Activated CD8-positive, alpha-beta memory T cell treated with anti-CD3 and anti-CD28 coated beads, Interleukin-2, amount 50 U/mL, for 24 hours (primary cell): ENCODE results near the gene ARSH.
"Not testable (repeated sequence)": the region's sequence is repeated elsewhere in the genome, so short reads cannot be mapped to it uniquely, and the experiment has no call there.

Experiments
- DNase-seq: peaks from one replicate; pipeline ENCODE4 v3.0.0-alpha.2; 2020; ENCODE audit errors: extremely low read depth

ARSH gene

DNA sequence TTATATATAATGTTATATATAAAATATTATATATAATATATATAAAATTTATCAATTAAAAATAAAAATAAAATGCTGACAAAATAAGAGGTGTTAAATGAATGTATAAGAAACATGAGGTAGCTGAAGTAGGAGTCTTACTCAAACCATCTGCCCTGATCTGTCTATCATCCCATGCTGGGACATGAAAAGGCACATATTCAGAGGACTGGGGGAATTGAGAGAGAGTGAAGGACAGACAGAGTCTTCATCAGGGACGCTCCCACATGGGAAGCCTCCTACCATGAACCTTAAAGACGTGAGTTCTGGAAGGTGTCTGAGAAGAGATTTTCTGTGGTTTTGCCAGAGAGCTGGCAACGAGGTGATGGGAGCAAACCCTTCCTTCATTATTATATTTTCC is 30.9 kb downstream of the ARSH start:
- no peak for DNase-seq

DNA sequence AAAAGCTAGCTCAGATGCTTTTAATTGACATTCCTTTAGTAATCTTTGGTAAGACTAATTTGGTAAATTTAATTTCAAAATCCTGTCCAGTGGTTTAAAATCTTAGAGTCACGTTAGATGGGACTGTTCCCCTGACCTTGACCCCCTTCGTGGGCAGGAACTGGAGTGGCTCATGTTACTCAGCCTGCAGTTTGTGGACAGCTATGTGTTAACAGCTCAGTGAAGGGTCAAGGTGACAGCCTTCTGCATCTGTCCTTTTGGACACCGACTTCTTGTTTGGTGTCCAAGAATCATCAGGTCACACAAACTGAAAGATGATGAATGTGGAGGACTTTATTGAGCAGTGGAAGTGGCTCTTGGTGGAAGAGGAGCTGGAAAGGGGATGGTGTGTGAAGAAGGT is 37.9 kb downstream of the ARSH start:
- DNase-seq = no peak

DNA sequence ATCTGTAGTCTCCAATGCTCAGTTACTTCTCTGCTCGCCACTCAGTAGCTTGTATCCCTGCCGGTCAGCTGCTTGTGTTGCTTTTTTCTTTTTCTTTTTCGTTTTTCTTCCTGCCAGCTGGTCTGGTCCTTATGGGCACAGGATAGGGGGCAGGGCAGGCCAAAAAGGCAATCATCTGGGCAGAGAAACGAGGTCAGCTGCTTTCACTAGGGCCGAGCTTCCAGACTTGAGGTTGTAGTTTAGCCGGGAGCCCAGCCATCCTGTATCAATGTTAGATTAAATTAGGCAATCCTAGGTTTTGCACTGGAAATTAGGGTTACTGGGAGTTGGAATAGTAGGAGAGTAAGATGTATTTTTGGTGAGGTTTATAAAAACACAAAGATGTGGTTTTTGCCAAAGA is 38.3 kb downstream of the ARSH start:
- DNase-seq = no peak

DNA sequence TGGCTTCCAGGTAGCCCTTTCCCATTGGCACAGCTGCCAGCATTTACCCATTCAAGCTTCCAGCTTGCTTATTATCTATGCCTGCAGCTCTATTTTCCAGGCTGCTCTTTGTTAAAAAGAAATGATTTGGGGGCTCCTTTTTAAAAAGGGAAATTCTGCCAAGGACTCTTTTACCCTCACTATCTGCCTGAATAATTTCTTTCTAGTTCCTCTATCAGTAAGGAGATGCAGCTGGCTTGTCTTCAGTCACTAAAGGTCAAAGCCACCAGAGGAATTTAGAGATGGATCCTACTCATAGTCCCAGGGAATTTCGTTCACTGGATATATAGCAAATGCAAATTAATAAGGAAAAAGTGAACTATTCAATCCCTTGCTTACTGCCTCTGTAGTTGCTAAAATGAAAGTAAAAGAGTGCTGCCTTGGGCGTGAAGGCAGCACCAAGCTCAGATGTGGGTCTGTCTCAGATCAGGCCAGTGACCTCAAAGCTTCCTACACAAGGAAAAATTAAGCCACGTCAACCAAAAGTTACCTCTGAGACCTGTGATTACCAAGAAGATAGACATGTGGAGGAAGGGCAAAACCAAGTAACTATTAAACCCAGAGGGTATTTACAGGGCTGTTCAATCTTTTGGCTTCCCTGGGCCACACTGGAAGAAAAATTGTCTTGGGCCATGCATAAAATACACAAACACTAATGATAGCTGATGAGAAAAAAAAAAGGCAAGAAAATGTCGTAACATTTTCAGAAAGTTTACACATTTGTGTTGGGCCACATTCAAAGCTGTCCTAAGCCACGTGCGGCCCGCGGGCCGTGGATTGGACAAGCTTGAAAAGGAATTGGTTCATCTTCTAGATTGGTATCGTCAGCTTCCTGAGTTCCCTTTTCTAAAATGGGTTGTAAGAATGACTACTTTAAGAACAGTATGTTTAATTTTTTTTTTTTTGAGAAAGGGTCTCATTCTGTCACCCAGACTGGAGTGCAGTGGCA is 40.2 kb downstream of the ARSH start:
- DNase-seq = no peak

DNA sequence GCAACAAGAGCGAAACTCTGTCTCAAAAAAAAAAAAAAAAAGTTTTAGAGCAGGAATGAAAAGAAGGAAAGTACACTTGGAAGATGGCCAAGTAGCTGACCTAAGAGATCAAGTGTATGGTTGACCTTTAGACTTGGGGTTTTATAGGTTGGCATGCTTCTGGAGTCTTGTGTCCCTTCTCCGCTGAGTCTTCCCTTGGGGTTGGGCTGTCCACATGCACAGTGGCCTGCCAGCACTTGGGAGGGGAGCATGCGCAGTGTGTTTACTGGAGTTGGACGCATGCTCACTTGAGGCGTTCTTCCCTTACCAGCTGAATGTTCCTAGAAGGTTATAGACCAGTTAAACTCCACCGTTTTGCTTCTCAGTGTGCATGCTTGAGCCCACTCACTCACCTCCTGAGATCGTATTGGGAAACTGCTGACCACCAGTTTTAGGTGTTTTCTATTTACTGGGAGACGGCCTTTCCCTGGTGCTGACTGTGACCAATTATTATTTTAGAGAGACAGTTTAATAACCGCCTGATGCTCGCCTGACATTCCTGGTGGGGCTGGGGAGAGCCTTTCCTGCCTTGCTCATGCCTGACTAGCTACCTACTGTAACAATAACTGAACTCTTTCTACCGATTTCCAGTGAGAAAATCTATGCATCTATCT is 44.3 kb downstream of the ARSH start:
- DNase-seq = not testable (repeated sequence)

DNA sequence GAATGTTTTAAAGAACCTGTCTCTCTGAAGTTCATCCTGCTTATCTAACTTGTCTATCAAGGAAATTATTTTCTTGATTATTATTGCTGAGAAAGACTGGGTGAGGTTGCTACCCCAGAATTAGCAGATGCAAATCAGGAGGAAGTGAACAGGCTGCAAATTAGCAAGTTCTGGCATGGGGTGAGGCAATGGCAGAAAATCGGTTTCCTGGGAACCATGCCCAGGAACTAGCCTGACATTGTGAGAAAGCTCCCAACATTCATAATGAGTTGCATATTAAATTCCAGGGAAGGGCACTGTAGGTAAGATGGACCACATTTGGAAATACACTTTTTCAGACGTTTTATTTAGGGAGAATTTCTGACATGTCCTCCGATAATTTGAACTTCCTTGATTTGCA is 46.5 kb downstream of the ARSH start:
- DNase-seq = no peak

DNA sequence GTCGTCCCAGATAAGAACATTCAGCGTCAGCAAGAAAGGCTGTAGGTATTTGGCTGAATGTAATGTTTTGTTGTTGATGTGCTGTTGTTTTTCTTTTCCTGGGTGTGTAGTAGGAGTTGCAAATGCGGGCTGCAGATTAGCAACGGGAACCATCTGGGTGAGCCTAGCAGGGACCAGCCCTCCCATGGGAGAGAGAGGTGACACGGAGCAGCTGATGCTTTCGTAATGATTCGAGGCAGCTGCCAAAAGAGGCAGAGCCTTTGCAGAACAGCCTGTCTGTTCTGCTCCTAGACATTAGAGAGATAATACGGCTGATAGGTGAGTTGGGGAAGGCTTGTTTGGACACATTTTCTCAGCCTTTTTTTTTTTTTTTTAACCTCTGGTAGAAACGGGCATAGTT is 60.2 kb downstream of the ARSH start:
- DNase-seq = no peak

DNA sequence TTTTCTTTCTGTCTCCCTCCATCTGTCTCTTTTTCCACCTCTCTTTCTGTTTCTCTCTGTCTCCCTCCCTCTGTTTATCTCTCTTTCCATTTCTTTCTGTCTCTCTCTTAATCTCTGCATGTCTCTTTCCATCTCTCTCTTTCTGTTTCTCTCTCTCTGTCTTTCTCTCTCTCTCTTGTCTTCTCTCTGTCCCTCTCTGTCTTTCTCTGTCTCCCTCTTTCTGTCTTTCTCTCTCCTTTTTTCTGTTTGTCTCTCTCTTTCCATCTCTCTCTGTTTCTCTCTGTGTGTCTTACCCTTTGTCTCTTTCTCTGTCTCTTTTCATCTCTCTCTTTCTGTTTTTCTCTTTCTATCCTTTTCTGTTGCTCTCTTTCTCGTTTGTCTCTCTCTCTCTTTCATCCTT is 69.6 kb downstream of the ARSH start:
- DNase-seq = no peak

DNA sequence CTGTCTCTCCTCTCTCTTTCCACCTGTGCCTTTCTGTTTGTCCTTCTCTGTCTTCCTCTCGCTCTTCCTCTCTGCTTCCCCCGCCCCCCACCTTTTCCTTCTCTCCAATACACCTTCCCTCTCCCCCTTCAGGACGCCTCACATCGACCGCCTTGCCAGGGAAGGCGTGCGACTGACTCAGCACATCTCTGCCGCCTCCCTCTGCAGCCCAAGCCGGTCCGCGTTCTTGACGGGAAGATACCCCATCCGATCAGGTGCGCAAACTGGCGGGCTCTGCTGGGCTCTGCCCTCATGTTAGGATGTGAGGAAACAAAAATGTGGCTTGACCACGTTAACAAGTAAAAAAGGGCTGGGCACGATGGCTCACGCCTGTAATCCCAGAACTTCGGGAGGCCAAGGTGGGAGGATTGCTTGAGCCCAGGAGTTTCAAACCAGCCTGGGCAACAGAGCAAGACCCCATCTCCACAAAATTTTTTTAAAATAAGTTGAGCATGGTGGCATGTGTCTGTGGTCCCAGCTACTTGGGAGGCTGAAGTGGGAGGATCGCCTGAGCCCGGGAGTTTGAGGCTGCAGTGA is 70.2 kb downstream of the ARSH start:
- no peak for DNase-seq
